H9 (cell line): ENCODE results near the gene DUSP11. TPM values are rescaled to one million over a fixed set of nuclear protein-coding genes. Genes with fewer than 3 reads are reported as not detected.

Source experiments
- DNase-seq: peaks from one replicate; pipeline ENCODE4 v3.0.0-alpha.2; 2017
- H2AFZ ChIP-seq: one replicate; pipeline ENCODE4 v1.6.1; 2013; ENCODE audit warnings: mild to moderate bottlenecking, low read length, control low read depth, moderate library complexity
- H2AK5ac ChIP-seq: 2 replicates; pipeline ENCODE4 v1.6.1; 2013; ENCODE audit warnings: low read length, control low read depth, mixed read lengths; ENCODE audit not compliant: insufficient read length
- H2BK120ac ChIP-seq: one replicate; pipeline ENCODE4 v1.6.1; 2013; ENCODE audit warnings: low read depth, mild to moderate bottlenecking, low read length, control low read depth, inconsistent platforms; ENCODE audit not compliant: poor library complexity, severe bottlenecking
- H2BK12ac ChIP-seq: 2 replicates; pipeline ENCODE4 v1.6.1; 2013; ENCODE audit warnings: low read length, control low read depth, mixed read lengths, low read depth; ENCODE audit not compliant: insufficient read length
- H2BK15ac ChIP-seq: 2 replicates; pipeline ENCODE4 v1.6.1; 2013; ENCODE audit warnings: low read depth, low read length, control low read depth
- H2BK20ac ChIP-seq: one replicate; pipeline ENCODE4 v1.6.1; 2013; ENCODE audit warnings: low read depth, mild to moderate bottlenecking, low read length, control low read depth, inconsistent platforms; ENCODE audit not compliant: poor library complexity, severe bottlenecking
- H2BK5ac ChIP-seq: 2 replicates; pipeline ENCODE4 v1.6.1; 2013; ENCODE audit warnings: low read length, control low read depth, mixed read lengths; ENCODE audit not compliant: insufficient read length
- H3K14ac ChIP-seq: 2 replicates; pipeline ENCODE4 v1.6.1; 2013; ENCODE audit warnings: low read length, control low read depth; ENCODE audit not compliant: insufficient read depth
- H3K18ac ChIP-seq: 2 replicates; pipeline ENCODE4 v1.6.1; 2013; ENCODE audit warnings: low read depth, mild to moderate bottlenecking, mixed read lengths, low read length, control low read depth; ENCODE audit not compliant: insufficient read length
- H3K23ac ChIP-seq: 2 replicates; pipeline ENCODE4 v1.6.1; 2013; ENCODE audit warnings: low read length, control low read depth, mixed read lengths, low read depth; ENCODE audit not compliant: insufficient read length
- H3K23me2 ChIP-seq: 2 replicates; pipeline ENCODE4 v1.6.1; 2013; ENCODE audit warnings: low read depth, mild to moderate bottlenecking, mixed read lengths, low read length, control low read depth; ENCODE audit not compliant: insufficient read length, poor library complexity, severe bottlenecking
- H3K27ac ChIP-seq: 2 replicates; pipeline ENCODE4 v1.5.1; 2013; ENCODE audit warnings: low read length, control low read depth, mixed read lengths, low read depth; ENCODE audit not compliant: insufficient read length
- H3K27me3 ChIP-seq: 2 replicates; pipeline ENCODE4 v1.6.1; 2013; ENCODE audit warnings: low read length, control low read depth, inconsistent platforms; ENCODE audit not compliant: insufficient read depth
- H3K4ac ChIP-seq: 2 replicates; pipeline ENCODE4 v1.6.1; 2013; ENCODE audit warnings: low read depth, mild to moderate bottlenecking, control low read depth, inconsistent platforms, low read length, moderate library complexity
- H3K4me1 ChIP-seq: 2 replicates; pipeline ENCODE4 v1.6.1; 2013; ENCODE audit warnings: low read length, control low read depth, inconsistent platforms; ENCODE audit not compliant: insufficient read depth
- H3K4me2 ChIP-seq: 2 replicates; pipeline ENCODE4 v1.6.1; 2013; ENCODE audit warnings: low read length, control low read depth, mixed read lengths; ENCODE audit not compliant: insufficient read length, insufficient read depth
- H3K56ac ChIP-seq: 2 replicates; pipeline ENCODE4 v1.6.1; 2013; ENCODE audit warnings: low read depth, mild to moderate bottlenecking, mixed read lengths, low read length, control low read depth; ENCODE audit not compliant: insufficient read length
- H3K79me1 ChIP-seq: 2 replicates; pipeline ENCODE4 v1.6.1; 2013; ENCODE audit warnings: low read depth, mild to moderate bottlenecking, moderate library complexity, low read length, control low read depth, inconsistent platforms; ENCODE audit not compliant: insufficient read depth, poor library complexity, severe bottlenecking
- H3K79me2 ChIP-seq: 2 replicates; pipeline ENCODE4 v1.6.1; 2013; ENCODE audit warnings: low read length, control low read depth, inconsistent platforms; ENCODE audit not compliant: insufficient read depth
- H3K9ac ChIP-seq: 2 replicates; pipeline ENCODE4 v1.6.1; 2013; ENCODE audit warnings: low read length, control low read depth, mixed read lengths; ENCODE audit not compliant: insufficient read length; ENCODE audit errors: extremely low read depth
- H3K9me3 ChIP-seq: one replicate; pipeline ENCODE4 v1.6.1; 2013; ENCODE audit warnings: low read depth, low read length, inconsistent platforms; ENCODE audit not compliant: control insufficient read depth
- H3T11ph ChIP-seq: one replicate; pipeline ENCODE4 v1.6.1; 2013; ENCODE audit warnings: mild to moderate bottlenecking, low read length, control low read depth, inconsistent platforms
- H4K20me1 ChIP-seq: one replicate; pipeline ENCODE4 v1.6.1; 2013; ENCODE audit not compliant: control insufficient read depth, insufficient read length, insufficient read depth
- H4K5ac ChIP-seq: 2 replicates; pipeline ENCODE4 v1.6.1; 2013; ENCODE audit warnings: low read depth, mild to moderate bottlenecking, mixed read lengths, low read length, control low read depth; ENCODE audit not compliant: insufficient read length
- H4K8ac ChIP-seq: replicated peaks from 2 replicates; pipeline ENCODE4 v1.6.1; 2013; ENCODE audit warnings: low read length, control low read depth, mixed read lengths, low read depth; ENCODE audit not compliant: insufficient read length
- H4K91ac ChIP-seq: 2 replicates; pipeline ENCODE4 v1.6.1; 2013; ENCODE audit warnings: low read depth, mild to moderate bottlenecking, moderate library complexity, mixed read lengths, low read length, control low read depth; ENCODE audit not compliant: insufficient read length
- H3K27ac Mint-ChIP-seq, 3 experiments: 2 replicates in 2 of 3; 3 replicates in 1 of 3; pipeline ENCODE4 v1.8.0; 2020 to 2021; ENCODE audit warnings: mixed read lengths in 3 of 3, mild to moderate bottlenecking in 1 of 3, moderate library complexity in 1 of 3
- H3K27me3 Mint-ChIP-seq: 2 replicates; pipeline ENCODE4 v1.8.0; 2021; ENCODE audit warnings: low read depth, mild to moderate bottlenecking, moderate library complexity, mixed read lengths
- H3K36me3 Mint-ChIP-seq, 3 experiments: 2 replicates in 2 of 3; 3 replicates in 1 of 3; pipeline ENCODE4 v1.8.0; 2020 to 2021; ENCODE audit warnings: low read depth in 3 of 3, mixed read lengths in 3 of 3; ENCODE audit not compliant: insufficient read depth in 1 of 3
- H3K4me1 Mint-ChIP-seq, 2 experiments: 2 replicates each; pipeline ENCODE4 v1.8.0; 2020; ENCODE audit warnings: mixed read lengths in 2 of 2
- H3K4me3 Mint-ChIP-seq, 2 experiments: 2 replicates in 1 of 2; 3 replicates in 1 of 2; pipeline ENCODE4 v1.8.0; 2020 to 2021; ENCODE audit warnings: mild to moderate bottlenecking in 2 of 2, mixed read lengths in 2 of 2, moderate library complexity in 1 of 2
- H3K9me3 Mint-ChIP-seq, 2 experiments: 2 replicates in 1 of 2; 3 replicates in 1 of 2; pipeline ENCODE4 v1.8.0; 2020; ENCODE audit warnings: mild to moderate bottlenecking in 2 of 2, mixed read lengths in 2 of 2, moderate library complexity in 1 of 2
- CTCF ChIP-seq: fragments of 200-600 bp; sonication (generic); conservative IDR thresholded peaks from 3 replicates; pipeline ENCODE4 v1.8.0; 2021; ENCODE audit warnings: antibody characterized with exemption, mild to moderate bottlenecking
- total RNA-seq: library from RNA; stranded (reverse); gene quantifications from 2 replicates; pipeline ENCODE4 v1.2.1, GENCODE V29; 2021

Gene DUSP11
- total RNA-seq, 1 experiment from 2014 or later = 21.4 TPM

GRCh38 chr2:73717251-73717606 is 62.7 kb downstream of the DUSP11 start:
- no peak overlapping the region for H3K23ac ChIP-seq
- H3K27me3 ChIP-seq = no peaks in the 10 kb centered on the region
- H4K91ac ChIP-seq = no peak overlapping the region
- H4K20me1 ChIP-seq = no peaks in the 10 kb centered on the region
- no peak overlapping the region for H3K9ac ChIP-seq
- no peak overlapping the region for H3T11ph ChIP-seq
- Mint-ChIP-seq H3K4me1 (no peaks in the 10 kb centered on the region), H3K4me3 (no peak overlapping the region), H3K27me3 (peaks cover 67% of the 10 kb centered on the region), H3K27ac (no peak overlapping the region), H3K36me3 (peaks cover 0 to 7% (median 0%) of the 10 kb centered on the region in 3 experiments; a peak in 4 of 7 replicates), H3K9me3 (peaks cover 36 to 53% of the 10 kb centered on the region in 2 experiments)
- no peak overlapping the region for H2BK120ac ChIP-seq
- H3K14ac ChIP-seq = no peak overlapping the region
- no peak overlapping the region for H3K18ac ChIP-seq
- H2BK15ac ChIP-seq = no peak overlapping the region
- TF ChIP-seq CTCF = no peak
- no peak overlapping the region for H3K56ac ChIP-seq
- H4K5ac ChIP-seq = no peak overlapping the region
- H3K23me2 ChIP-seq = no peaks in the 10 kb centered on the region
- H3K4me2 ChIP-seq = no peak overlapping the region
- no peak overlapping the region for H2AFZ ChIP-seq
- H3K4ac ChIP-seq = no peak overlapping the region
- H3K79me2 ChIP-seq = no peaks in the 10 kb centered on the region
- no peak overlapping the region for H3K27ac ChIP-seq
- H2BK12ac ChIP-seq = no peak overlapping the region
- H4K8ac ChIP-seq = no peak overlapping the region
- no peak overlapping the region for H2BK20ac ChIP-seq
- DNase-seq = no peak
- no peaks in the 10 kb centered on the region for H3K79me1 ChIP-seq
- no peaks in the 10 kb centered on the region for H3K4me1 ChIP-seq
- no peak overlapping the region for H2BK5ac ChIP-seq
- H3K9me3 ChIP-seq = peaks cover 11% of the 10 kb centered on the region
- no peak overlapping the region for H2AK5ac ChIP-seq
